HepG2 (cell line): ENCODE measurements around the gene RAB43. TPM values are rescaled to one million over a fixed set of nuclear protein-coding genes. Genes with fewer than 3 reads are reported as not detected.
A peak's percentile ranks its signal among the peaks of the same experiment; 100 is the strongest.

Experiments used
- CREBL2 ChIP-seq: sonication (generic); formaldehyde crosslinking; IDR thresholded peaks from 2 replicates; pipeline ENCODE4 v1.8.1; 2023; ENCODE audit warnings: missing genetic modification reagents, mild to moderate bottlenecking, borderline replicate concordance
- DDIT3 ChIP-seq: sonication (generic); formaldehyde crosslinking; IDR thresholded peaks from 2 replicates; pipeline ENCODE4 v1.4.0; 2020; ENCODE audit warnings: mild to moderate bottlenecking, missing genetic modification reagents
- DNMT1 ChIP-seq: sonication (generic); formaldehyde crosslinking; IDR thresholded peaks from 2 replicates; pipeline ENCODE4 v1.5.1; 2020; ENCODE audit warnings: mild to moderate bottlenecking, missing genetic modification reagents
- ELK4 ChIP-seq: sonication (generic); formaldehyde crosslinking; IDR thresholded peaks from 2 replicates; pipeline ENCODE4 v1.9.0; 2021; ENCODE audit warnings: missing genetic modification reagents, borderline replicate concordance
- FOXJ3 ChIP-seq: sonication (generic); formaldehyde crosslinking; IDR thresholded peaks from 2 replicates; pipeline ENCODE4 v1.4.0; 2020; ENCODE audit warnings: missing genetic modification reagents, mild to moderate bottlenecking, borderline replicate concordance
- HMGXB3 ChIP-seq: sonication (generic); formaldehyde crosslinking; IDR thresholded peaks from 2 replicates; pipeline ENCODE4 v1.4.0; 2020; ENCODE audit warnings: missing genetic modification reagents, borderline replicate concordance
- IKZF5 ChIP-seq: IDR thresholded peaks from 2 replicates; pipeline ENCODE4 v1.6.1; 2018; ENCODE audit warnings: missing genetic modification reagents, mild to moderate bottlenecking, missing compliant biosample characterization
- MYNN ChIP-seq: sonication (generic); formaldehyde crosslinking; IDR thresholded peaks from 2 replicates; pipeline ENCODE4 v1.4.0; 2020; ENCODE audit warnings: mild to moderate bottlenecking, low read depth, missing genetic modification reagents
- THRA ChIP-seq: sonication (generic); formaldehyde crosslinking; IDR thresholded peaks from 2 replicates; pipeline ENCODE4 v1.4.0; 2020; ENCODE audit warnings: missing genetic modification reagents, borderline replicate concordance
- YEATS4 ChIP-seq: sonication (generic); formaldehyde crosslinking; IDR thresholded peaks from 2 replicates; pipeline ENCODE4 v1.4.0; 2020; ENCODE audit warnings: missing genetic modification reagents, borderline replicate concordance
- ZFP41 ChIP-seq: sonication (generic); formaldehyde crosslinking; IDR thresholded peaks from 2 replicates; pipeline ENCODE4 v1.4.0; 2020; ENCODE audit warnings: mild to moderate bottlenecking, missing genetic modification reagents, borderline replicate concordance
- ZNF274 ChIP-seq: sonication (generic); formaldehyde crosslinking; IDR thresholded peaks from 2 replicates; pipeline ENCODE4 v1.5.1; 2020; ENCODE audit warnings: mild to moderate bottlenecking, missing genetic modification reagents
- ZNF292 ChIP-seq: sonication (generic); formaldehyde crosslinking; IDR thresholded peaks from 2 replicates; pipeline ENCODE4 v1.8.1; 2022; ENCODE audit warnings: mild to moderate bottlenecking, low read depth, missing genetic modification reagents, borderline replicate concordance
- ZNF704 ChIP-seq: sonication (generic); formaldehyde crosslinking; IDR thresholded peaks from 2 replicates; pipeline ENCODE4 v1.8.1; 2023; ENCODE audit warnings: mild to moderate bottlenecking, inconsistent platforms, moderate library complexity, missing genetic modification reagents, borderline replicate concordance
- ZNF746 ChIP-seq: sonication (generic); formaldehyde crosslinking; IDR thresholded peaks from 2 replicates; pipeline ENCODE4 v1.8.0; 2022; ENCODE audit warnings: mild to moderate bottlenecking, missing genetic modification reagents
- polyA plus RNA-seq, 8 experiments: library from polyadenylated mRNA; depleted of rRNA in 3 of 8; stranded (reverse) in 7 of 8; unstranded in 1 of 8; fragments of >200 nt; fragmentation: Illumina TruSeq in 4 of 8; extraction: Trizol in 4 of 8; gene quantifications; 2 replicates each; pipeline versions ENCODE4 v1.2.1 to v1.2.3, GENCODE V29; 2011 to 2016; ENCODE audit warnings: low read depth in 4 of 8, missing spikeins in 1 of 8, mixed read lengths in 1 of 8; ENCODE audit not compliant: insufficient read depth in 1 of 8
- total RNA-seq, 5 experiments: library from RNA; depleted of rRNA; stranded (reverse); fragments of >200 nt; fragmentation: Illumina TruSeq; extraction: Trizol; gene quantifications; 2 replicates each; pipeline ENCODE4 v1.2.3, GENCODE V29; 2016; ENCODE audit warnings: low read depth in 1 of 5

The RAB43 gene
- total and polyA plus RNA-seq, 2 of the 13 experiments (the other 11 are each of a cell fraction or from before 2014, with no cell fraction given) = 11.8 to 18.4 TPM

- no peak for TF ChIP-seq HMGXB3
- 0 out of 2 replicates have a peak, but pooled peaks have one; percentile 42 for TF ChIP-seq ZNF746 (CRISPR knock-in tag)
- TF ChIP-seq ZNF704 (CRISPR knock-in tag) = no peak
- no peak for TF ChIP-seq DDIT3 (CRISPR knock-in tag)
- peak; percentile 47; the same call in 1 of the 2 replicates for TF ChIP-seq YEATS4 (CRISPR knock-in tag)
- no peak for TF ChIP-seq ZFP41 (CRISPR knock-in tag)
- no peak for TF ChIP-seq CREBL2
- TF ChIP-seq ZNF274 (CRISPR knock-in tag) = no peak
- TF ChIP-seq FOXJ3 = peak; percentile 34; the same call in 1 of the 2 replicates
- TF ChIP-seq THRA (CRISPR knock-in tag) = no peak; the same call in 1 of the 2 replicates
- no peak for TF ChIP-seq MYNN (CRISPR knock-in tag)
- TF ChIP-seq IKZF5 (CRISPR knock-in tag) = no peak
- TF ChIP-seq ELK4 (CRISPR knock-in tag) = no peak
- no peak for TF ChIP-seq DNMT1 (CRISPR knock-in tag)
- TF ChIP-seq ZNF292 = peak; percentile 74
Observed at GRCh38 chr3:129123314-129124060, 1.9 kb upstream of the RAB43 start (continued).
